B cell (primary cell): ENCODE data around the gene CADPS.

Experiments
- CTCF ChIP-seq: fragments of 200-600 bp; IDR thresholded peaks from one replicate; pipeline ENCODE4 v1.8.0; 2022; ENCODE audit warnings: antibody characterized with exemption, mild to moderate bottlenecking
- EZH2 ChIP-seq: IDR thresholded peaks from 2 replicates; pipeline ENCODE4 v1.6.1; 2012; ENCODE audit warnings: borderline replicate concordance, low read depth, mild to moderate bottlenecking, moderate library complexity, low read length; ENCODE audit not compliant: insufficient read depth, poor library complexity, severe bottlenecking

GRCh38 chr3:62872318-62872717 lies 2.9 kb downstream of the CADPS start:
- no peak for TF ChIP-seq CTCF
- no peak for TF ChIP-seq EZH2
